HPDE6-E6E7 (cell line): Measurements from ENCODE around the gene NEK8.

Source experiments
- DNase-seq: peaks from one replicate; pipeline ENCODE4 v3.0.0; 2011; ENCODE audit warnings: missing footprints; ENCODE audit errors: extremely low spot score

Gene NEK8

DNA sequence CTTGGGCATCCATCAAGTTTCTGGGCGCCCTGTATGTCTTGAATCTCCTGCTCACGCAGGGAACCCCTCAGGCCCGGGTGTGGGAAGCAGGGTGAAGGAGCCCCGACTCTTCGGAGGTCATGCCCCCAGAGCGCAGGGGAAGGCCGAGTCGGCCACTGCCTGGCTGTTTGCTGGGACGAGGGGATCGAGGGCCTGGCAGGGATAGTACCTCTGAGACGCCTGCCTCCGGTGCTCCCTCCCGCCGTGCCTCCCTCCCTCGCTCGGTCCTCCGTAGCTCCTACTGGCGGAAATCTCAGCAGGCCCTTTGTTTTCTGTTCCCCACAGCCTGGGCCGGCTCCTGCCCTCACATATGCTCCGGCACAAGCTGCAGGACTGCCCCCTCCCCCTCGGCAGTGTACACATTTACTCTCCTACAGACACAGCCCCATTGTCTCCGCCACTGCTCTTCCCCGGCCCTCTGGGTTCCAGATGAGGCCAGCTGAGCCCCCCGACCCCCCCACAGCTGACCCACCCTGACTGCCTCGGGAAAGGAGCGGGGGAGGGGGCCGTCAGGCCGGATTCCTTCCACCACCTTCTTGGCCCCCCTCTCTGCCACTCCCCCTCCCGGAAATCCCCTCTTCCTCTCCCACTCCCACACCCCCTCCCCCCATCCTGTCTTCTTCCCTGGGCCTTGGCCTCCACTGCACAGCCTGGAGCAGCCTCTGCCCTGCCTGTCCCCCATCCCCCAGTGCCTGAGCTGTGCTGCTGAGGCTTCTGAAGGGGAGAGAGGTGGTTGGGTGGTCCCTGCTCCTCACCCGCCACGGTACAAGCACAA is 16.6 kb downstream of the NEK8 start:
- no peak for DNase-seq

- DNase-seq = no peak
Measured at GRCh38 chr17:28745786-28746411, 17.3 kb downstream of the NEK8 start.

DNA sequence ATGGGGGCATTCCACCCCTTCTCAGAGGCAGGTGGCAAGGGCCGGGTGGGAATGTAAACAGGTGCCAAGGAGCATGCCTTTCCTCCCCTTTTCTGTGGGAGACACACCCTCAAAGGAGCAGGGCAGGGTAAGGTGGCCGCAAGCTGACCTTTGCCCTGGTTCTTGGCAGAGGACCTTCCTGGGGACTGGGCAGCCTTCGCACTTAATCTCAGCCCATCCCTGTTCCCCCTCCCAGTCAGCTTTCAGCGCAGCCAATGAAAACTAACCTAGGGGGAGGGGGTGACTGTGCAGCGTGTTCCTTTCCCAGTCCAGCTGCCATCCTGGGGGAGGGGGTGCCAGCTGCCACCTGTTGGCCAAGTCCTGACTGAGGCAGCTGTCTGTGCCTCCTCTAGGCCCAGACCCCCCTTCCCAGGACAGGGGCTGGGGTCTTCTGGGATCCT is 18.0 kb downstream of the NEK8 start:
- DNase-seq = no peak

- no peak for DNase-seq
Measured at GRCh38 chr17:28747051-28747691, 18.6 kb downstream of the NEK8 start.

GRCh38 chr17:28747801-28748750 is 19.5 kb downstream of the NEK8 start:
- no peak for DNase-seq

DNA sequence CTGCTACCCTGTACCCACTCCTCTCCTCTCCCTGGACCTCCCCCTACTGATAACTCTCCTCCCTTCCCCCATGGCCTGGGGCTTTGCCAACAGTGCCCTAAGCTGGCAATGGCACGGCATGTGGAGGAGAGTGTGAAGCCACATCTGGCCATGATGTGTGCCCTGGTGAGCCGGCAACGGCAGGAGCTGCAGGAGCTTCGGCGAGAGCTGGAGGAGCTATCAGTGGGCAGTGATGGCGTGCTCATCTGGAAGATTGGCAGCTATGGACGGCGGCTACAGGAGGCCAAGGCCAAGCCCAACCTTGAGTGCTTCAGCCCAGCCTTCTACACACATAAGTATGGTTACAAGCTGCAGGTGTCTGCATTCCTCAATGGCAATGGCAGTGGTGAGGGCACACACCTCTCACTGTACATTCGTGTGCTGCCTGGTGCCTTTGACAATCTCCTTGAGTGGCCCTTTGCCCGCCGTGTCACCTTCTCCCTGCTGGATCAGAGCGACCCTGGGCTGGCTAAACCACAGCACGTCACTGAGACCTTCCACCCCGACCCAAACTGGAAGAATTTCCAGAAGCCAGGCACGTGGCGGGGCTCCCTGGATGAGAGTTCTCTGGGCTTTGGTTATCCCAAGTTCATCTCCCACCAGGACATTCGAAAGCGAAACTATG is 20.4 kb downstream of the NEK8 start:
- no peak for DNase-seq

DNA sequence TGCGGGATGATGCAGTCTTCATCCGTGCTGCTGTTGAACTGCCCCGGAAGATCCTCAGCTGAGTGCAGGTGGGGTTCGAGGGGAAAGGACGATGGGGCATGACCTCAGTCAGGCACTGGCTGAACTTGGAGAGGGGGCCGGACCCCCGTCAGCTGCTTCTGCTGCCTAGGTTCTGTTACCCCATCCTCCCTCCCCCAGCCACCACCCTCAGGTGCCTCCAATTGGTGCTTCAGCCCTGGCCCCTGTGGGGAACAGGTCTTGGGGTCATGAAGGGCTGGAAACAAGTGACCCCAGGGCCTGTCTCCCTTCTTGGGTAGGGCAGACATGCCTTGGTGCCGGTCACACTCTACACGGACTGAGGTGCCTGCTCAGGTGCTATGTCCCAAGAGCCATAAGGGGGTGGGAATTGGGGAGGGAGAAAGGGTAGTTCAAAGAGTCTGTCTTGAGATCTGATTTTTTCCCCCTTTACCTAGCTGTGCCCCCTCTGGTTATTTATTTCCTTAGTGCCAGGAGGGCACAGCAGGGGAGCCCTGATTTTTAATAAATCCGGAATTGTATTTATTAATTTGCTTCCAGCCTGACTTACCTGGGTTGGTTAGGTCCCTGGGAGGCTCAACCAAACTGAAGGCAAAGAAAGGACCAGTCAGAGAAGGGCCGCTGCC is 21.1 kb downstream of the NEK8 start:
- no peak for DNase-seq

DNA sequence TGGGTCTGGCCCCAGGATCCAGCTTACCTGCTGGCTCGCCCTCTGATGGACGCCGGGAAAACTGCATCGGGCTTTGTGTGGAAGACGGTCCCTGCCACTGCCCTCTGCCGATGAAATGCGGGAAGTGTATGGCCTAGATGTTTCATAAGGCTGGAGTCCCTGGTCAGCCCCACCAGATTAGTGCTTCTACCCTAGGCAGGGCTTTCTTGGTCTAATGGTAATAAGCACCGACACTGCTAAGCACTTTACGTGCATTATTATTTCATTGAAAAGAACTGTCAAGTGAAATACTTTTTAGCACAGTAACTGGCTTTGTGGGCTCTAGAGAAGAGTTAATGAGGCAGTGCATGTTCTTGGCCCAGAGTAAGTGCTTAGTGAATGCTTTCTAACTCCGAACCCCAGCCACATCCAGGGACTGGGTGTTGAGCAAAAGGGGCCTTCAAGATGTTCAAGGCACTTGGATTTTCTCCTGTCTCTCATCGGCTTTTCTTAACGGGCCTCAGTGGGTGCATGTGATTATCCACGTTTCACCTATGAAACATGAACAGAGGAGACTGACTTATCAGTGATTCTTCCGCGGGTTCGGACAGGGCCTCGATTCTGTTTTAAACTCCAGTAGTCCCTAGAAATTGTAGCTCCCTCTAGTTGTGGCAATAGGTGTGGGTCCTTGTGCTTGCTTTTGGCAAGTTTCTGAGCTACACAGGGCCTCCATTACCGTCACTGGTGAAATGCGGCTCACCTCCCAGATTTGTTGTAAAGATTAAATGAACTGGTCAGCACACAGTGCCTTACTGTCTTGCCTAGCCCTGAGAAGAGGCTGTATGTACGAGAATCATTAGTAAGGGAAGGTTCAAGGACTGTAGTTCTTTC is 21.8 kb downstream of the NEK8 start:
- no peak for DNase-seq

DNA sequence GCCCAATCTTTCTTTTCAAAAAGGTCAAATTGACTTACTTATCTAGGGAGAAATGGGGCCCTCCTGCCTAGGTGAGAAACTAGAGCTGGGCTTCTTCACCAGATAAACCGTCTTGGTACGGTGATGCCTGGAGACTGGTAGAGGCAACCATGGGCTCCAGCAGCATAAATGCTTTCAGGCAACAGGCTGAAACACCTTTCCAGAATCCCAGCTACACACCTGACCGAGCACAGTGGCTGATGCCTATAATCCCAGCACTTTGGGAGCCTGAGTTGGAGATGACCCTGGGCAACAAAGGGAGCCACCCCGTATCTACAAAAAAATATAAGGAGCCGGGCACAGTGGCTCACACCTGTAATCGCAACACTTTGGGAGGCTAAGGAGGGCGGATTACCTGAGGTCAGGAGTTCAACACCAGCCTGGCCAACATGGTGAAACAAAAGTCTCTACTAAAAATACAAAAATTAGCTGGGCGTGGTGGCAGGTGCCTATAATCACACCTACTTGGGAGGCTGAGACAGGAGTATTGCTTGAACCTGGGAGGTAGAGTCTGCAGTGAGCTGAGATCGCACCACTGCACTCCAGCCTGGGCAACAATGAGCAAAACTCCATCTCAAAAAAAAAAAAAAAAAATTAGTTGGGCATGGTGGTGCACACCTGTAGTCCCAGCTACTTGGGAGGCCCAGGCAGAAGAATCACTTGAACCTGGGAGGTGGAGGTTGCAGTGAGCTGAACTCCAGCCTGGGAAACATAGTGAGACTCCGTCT is 23.2 kb downstream of the NEK8 start:
- DNase-seq = no peak

- DNase-seq = no peak
Measured at GRCh38 chr17:28755486-28755885, 26.9 kb downstream of the NEK8 start.

GRCh38 chr17:28756049-28756804 is 27.6 kb downstream of the NEK8 start:
- DNase-seq = no peak

DNA sequence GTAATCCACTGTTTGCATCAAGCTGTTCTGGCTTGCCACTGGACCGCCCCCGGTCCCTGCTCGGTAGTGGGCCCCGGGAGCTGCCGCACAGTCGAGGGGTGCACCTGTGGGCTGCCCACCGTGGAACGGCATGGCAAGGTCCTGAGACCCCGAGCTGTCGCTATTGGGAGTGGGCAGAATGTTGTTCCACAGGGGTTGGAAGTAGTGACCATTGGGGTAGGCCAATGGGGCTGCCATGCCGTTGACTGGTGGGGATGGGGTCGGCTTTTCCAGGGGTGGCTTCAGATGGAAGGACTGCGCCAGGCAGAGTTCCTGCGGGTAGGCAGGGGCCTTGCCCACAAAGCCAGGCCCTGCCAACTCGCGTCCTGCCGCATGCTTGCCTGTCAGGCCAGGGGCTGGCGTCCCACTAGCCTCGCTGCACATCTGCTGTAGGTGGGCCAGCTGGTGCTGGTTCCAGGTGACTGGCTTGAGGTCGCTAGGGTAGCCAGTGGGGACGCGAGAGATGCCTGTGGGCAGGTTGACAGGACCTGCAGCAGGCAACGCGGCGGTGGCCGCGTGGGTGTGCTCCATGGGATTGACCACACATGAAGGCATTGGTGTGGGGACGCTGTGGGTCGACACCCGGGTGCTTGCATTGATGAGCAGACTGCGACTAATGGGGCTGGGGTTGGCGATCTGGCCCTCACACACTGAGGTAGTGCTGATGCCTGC is 30.0 kb downstream of the NEK8 start:
- no peak for DNase-seq

DNA sequence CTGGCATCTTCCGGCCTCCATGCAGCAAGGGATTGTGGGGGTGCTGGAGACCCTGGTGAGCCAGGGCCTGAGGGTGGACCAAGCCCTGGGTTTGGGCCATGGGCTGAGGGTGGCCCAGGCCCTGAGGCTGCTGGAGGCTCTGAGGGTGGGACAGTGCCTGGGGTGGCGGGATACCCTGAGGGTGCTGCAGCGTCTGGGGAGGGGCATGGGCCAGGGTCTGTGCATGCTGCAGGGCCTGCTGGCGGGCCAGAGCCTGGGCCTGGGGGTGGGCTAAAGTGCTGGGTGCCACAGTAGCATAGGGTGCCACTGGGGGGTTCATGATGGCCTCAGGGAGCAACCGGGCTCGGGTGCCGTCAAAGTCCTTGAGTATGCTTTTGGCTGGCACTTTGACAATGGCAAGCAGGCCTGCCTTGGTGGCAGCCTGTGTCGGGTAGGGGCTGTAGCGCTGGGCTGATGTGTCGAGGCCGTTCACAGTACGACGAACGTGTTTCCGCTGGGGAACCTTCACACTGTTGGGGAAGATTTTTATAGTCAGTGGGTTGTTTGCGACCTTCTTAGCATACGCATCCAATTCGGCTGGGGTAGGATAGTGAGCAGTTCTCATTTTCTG is 30.8 kb downstream of the NEK8 start:
- DNase-seq = no peak

DNA sequence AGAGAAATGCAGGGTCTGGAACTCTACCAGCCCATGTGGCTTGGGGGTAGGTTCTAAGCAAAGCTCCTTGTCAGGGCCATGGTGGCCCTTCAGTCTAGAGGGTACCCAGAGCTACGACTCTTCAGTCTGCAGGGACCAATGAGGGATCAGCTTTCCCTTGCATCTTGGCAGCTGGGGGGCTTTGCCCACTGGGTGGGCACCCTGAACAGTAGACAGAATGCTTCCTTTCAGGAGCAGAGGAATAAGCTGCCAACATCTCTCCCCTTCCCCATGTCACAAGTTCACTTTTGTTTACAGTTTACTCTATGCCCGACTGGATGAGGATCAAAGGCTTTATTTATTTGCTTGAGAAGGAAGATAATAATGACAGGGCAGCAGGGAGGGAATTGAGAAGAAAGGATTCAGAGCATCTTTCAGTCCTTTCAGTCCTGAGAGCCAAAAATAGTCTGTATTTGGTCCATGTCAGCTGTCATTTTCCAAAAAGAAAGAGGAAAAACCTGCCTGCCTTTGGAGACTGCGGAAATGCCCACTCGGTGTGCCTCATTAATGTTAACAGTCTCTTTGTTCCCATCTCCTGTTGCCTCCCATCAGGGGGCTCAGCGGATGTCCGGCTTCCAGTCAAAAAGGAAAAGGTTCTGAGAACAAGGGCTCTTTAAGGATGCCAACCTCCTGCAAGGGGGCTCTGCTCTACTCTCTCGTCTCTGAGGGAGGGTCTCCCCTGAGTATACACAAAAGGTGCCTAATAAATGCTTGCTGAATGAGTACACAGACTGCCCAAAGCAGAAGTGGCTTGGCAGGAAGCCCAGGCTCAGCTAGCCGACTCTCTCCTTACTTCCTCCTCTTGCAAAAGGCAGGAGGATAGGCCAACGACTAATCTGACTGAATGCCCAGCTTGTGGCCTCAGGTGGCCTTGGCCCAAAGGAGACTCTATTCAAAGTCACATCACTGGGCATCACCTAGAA is 32.3 kb downstream of the NEK8 start:
- no peak for DNase-seq

GRCh38 chr17:28763137-28763799 is 34.7 kb downstream of the NEK8 start:
- no peak for DNase-seq
